K562 (cell line): ENCODE results near the gene TCF15. TPM values are rescaled to one million over a fixed set of nuclear protein-coding genes. Genes with fewer than 3 reads are reported as not detected.

Experiments
- ARID4B ChIP-seq: sonication (generic); formaldehyde crosslinking; IDR thresholded peaks from 2 replicates; pipeline ENCODE4 v1.8.0; 2022; ENCODE audit warnings: mild to moderate bottlenecking, missing genetic modification reagents
- E2F8 ChIP-seq: fragments of 450-650 bp; IDR thresholded peaks from 2 replicates; pipeline ENCODE4 v1.7.1; 2018; ENCODE audit warnings: mild to moderate bottlenecking, low read depth; ENCODE audit not compliant: partially characterized antibody
- FOXP1 ChIP-seq: sonication (generic); formaldehyde crosslinking; IDR thresholded peaks from 2 replicates; pipeline ENCODE4 v1.8.0; 2022; ENCODE audit warnings: mild to moderate bottlenecking, missing genetic modification reagents
- MED1 ChIP-seq: sonication (generic); formaldehyde crosslinking; IDR thresholded peaks from 2 replicates; pipeline ENCODE4 v1.8.1; 2023; ENCODE audit warnings: missing genetic modification reagents, borderline replicate concordance
- PBX2 ChIP-seq, 2 experiments: IDR thresholded peaks in 1 of 2; conservative IDR thresholded peaks in 1 of 2; 2 replicates each; pipeline ENCODE4 v1.6.1; 2016; ENCODE audit warnings: low read depth in 2 of 2, mild to moderate bottlenecking in 1 of 2, missing compliant biosample characterization in 1 of 2, missing genetic modification characterization in 1 of 2, moderate library complexity in 1 of 2
- POLR2AphosphoS5 ChIP-seq: IDR thresholded peaks from 2 replicates; pipeline ENCODE4 v1.6.1; 2011; ENCODE audit warnings: mild to moderate bottlenecking, low read depth, low read length, moderate library complexity; ENCODE audit not compliant: control insufficient read depth, insufficient read depth
- POLR2G ChIP-seq: fragments of 200-400 bp; formaldehyde crosslinking; IDR thresholded peaks from 2 replicates; pipeline ENCODE4 v1.6.1; 2017; ENCODE audit warnings: low read depth, mild to moderate bottlenecking, antibody characterized with exemption, low read length, moderate library complexity
- PRDM10 ChIP-seq: fragments of 450-650 bp; IDR thresholded peaks from 2 replicates; pipeline ENCODE4 v1.6.1; 2018; ENCODE audit not compliant: partially characterized antibody
- ZNF311 ChIP-seq: fragments of 250-450 bp; sonication (Bioruptor Pico); IDR thresholded peaks from 2 replicates; pipeline ENCODE4 v1.4.0; 2020; ENCODE audit warnings: mild to moderate bottlenecking, moderate library complexity
- ZNF512 ChIP-seq: IDR thresholded peaks from 2 replicates; pipeline ENCODE4 v1.6.1; 2016; ENCODE audit warnings: missing genetic modification characterization, missing compliant biosample characterization
- polyA plus RNA-seq, 8 experiments: library from polyadenylated mRNA; depleted of rRNA in 4 of 8; stranded (reverse) in 5 of 8; unstranded in 3 of 8; fragments of >200 nt; fragmentation: Nextera tagmentation in 2 of 8; fragmentation: Illumina TruSeq in 1 of 8; extraction: Ambion mirVana in 2 of 8; extraction: Trizol in 1 of 8; gene quantifications; 2 replicates each; pipeline versions ENCODE4 v1.2.1 to v1.2.3, GENCODE V29; 2011 to 2014; ENCODE audit warnings: inconsistent platforms in 1 of 8, missing spikeins in 1 of 8
- total RNA-seq, 7 experiments: library from RNA; depleted of rRNA in 6 of 7; stranded (reverse); fragments of >200 nt in 6 of 7; fragmentation: Illumina TruSeq in 2 of 7; extraction: Trizol in 2 of 7; gene quantifications; 2 replicates each; pipeline versions ENCODE4 v1.2.1 to v1.2.3, GENCODE V29; 2011 to 2021; ENCODE audit warnings: low replicate concordance in 1 of 7

Gene TCF15
- total and polyA plus RNA-seq, 9 of the 15 experiments (the other 6 are each of a cell fraction or from before 2014, with no cell fraction given) = 0.04 to 5.0 (median 1.2) TPM

GRCh38 chr20:653110-653589 is 43.0 kb upstream of the TCF15 start, which contains the start of gene SRXN1 (continued):
- TF ChIP-seq PBX2 (CRISPR knock-in tag; IDR thresholded peaks at IDR 0.05; ENCODE audit: low read depth) = no peak
- no peak for TF ChIP-seq PBX2 (tag; conservative IDR thresholded peaks at IDR 0.05; ENCODE audit: low read depth)
- no peak for TF ChIP-seq ZNF311 (CRISPR knock-in tag)
- TF ChIP-seq POLR2AphosphoS5 = 0 out of 2 replicates have a peak, but pooled peaks have one; percentile 11
- no peak for TF ChIP-seq E2F8
- TF ChIP-seq ARID4B (CRISPR knock-in tag) = peak; percentile 60; the same call in 1 of the 2 replicates
- TF ChIP-seq PRDM10 = peak; percentile 96
- peak; percentile 77; the same call in 1 of the 2 replicates for TF ChIP-seq FOXP1 (CRISPR knock-in tag)
- no peak for TF ChIP-seq ZNF512 (tag)
- TF ChIP-seq POLR2G = peak; percentile 81
- TF ChIP-seq MED1 (CRISPR knock-in tag) = no peak
